K562 (cell line): ENCODE results near the gene DBP.

ENCODE experiments used
- ATF2 ChIP-seq: sonication (generic); formaldehyde crosslinking; IDR thresholded peaks from 2 replicates; pipeline ENCODE4 v1.8.1; 2022; ENCODE audit warnings: missing genetic modification reagents
- BRD9 ChIP-seq: fragments of 450-650 bp; IDR thresholded peaks from 2 replicates; pipeline ENCODE4 v1.6.1; 2018; ENCODE audit warnings: low read depth; ENCODE audit not compliant: partially characterized antibody
- EZH2 ChIP-seq: IDR thresholded peaks from 2 replicates; pipeline ENCODE4 v1.6.1; 2012; ENCODE audit warnings: low read depth, mild to moderate bottlenecking, inconsistent platforms, low read length, borderline replicate concordance
- FOSL1 ChIP-seq: fragments of 200-800 bp; sonication (Bioruptor generic); conservative IDR thresholded peaks from 2 replicates; pipeline ENCODE4 v1.6.1; 2016; ENCODE audit warnings: missing genetic modification characterization, missing compliant biosample characterization
- NFIC ChIP-seq: fragments of 450-650 bp; IDR thresholded peaks from 2 replicates; pipeline ENCODE4 v1.6.1; 2017; ENCODE audit warnings: mild to moderate bottlenecking, inconsistent platforms
- NFIX ChIP-seq: fragments of 250-450 bp; sonication (Bioruptor Pico); IDR thresholded peaks from 2 replicates; pipeline ENCODE4 v1.4.0; 2020; ENCODE audit warnings: low read depth, mild to moderate bottlenecking, moderate library complexity
- POLR2A ChIP-seq: fragments of 450-650 bp; conservative IDR thresholded peaks from 2 replicates; pipeline ENCODE4 v1.6.1; 2016
- REST ChIP-seq, 2 experiments: fragments of 450-650 bp; formaldehyde crosslinking in 1 of 2; IDR thresholded peaks; 2 replicates each; pipeline versions ENCODE4 v1.4.0 to v1.6.1; 2014 to 2020; ENCODE audit warnings: mild to moderate bottlenecking in 2 of 2, borderline replicate concordance in 1 of 2, low read depth in 1 of 2
- SFPQ ChIP-seq: fragments of 200-400 bp; formaldehyde crosslinking; IDR thresholded peaks from 2 replicates; pipeline ENCODE4 v1.6.1; 2017; ENCODE audit warnings: mild to moderate bottlenecking, low read depth, low read length, moderate library complexity
- STAT5B ChIP-seq: fragments of 250-450 bp; sonication (Bioruptor Pico); IDR thresholded peaks from 2 replicates; pipeline ENCODE4 v1.8.0; 2021; ENCODE audit warnings: mild to moderate bottlenecking, inconsistent platforms
- ZFPM2 ChIP-seq: fragments of 250-450 bp; sonication (Bioruptor Pico); IDR thresholded peaks from 2 replicates; pipeline ENCODE4 v1.5.1; 2022; ENCODE audit warnings: mild to moderate bottlenecking

DNA sequence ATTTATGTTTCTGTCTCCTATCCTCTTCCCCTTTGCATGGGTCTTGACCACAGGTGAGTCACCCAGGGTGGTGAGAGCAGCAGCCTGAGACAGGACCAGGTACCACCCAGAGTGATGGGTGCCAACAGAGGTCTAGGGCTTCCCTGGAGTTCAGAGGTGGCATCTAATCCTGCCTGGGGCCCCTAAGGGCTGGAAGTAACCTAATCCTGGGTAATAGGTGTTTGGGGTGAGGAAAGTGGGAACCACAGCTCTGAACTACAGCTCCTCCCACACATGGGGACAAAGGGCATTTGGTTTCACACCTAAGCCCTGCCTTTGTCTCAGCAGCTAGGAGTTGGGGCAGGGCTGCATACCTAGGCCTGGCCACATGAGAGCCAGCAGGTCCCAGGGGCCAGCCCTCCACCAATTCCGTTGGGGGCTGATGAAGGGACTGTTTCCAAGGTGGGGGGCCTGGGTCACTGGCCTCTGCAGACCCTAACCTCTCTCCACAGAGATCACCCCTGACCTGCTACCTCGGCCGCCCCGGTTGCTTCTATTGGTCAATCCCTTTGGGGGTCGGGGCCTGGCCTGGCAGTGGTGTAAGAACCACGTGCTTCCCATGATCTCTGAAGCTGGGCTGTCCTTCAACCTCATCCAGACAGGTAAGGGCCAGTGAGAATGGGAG lies 9.8 kb downstream of the DBP start:
- TF ChIP-seq EZH2: no peak
- TF ChIP-seq FOSL1 (tag): no peak
- no peak for TF ChIP-seq REST (IDR thresholded peaks at IDR 0.05; ENCODE audit: borderline replicate concordance)
- no peak for TF ChIP-seq REST (CRISPR knock-in tag; IDR thresholded peaks at IDR 0.05; ENCODE audit: low read depth)
- no peak for TF ChIP-seq STAT5B (CRISPR knock-in tag)
- no peak for TF ChIP-seq NFIC
- no peak for TF ChIP-seq ZFPM2 (CRISPR knock-in tag)
- TF ChIP-seq POLR2A: no peak
- no peak for TF ChIP-seq BRD9
- no peak for TF ChIP-seq NFIX
- no peak for TF ChIP-seq ATF2
- no peak for TF ChIP-seq SFPQ
